Nephron progenitor cell (in vitro differentiated cells): ENCODE measurements around the gene AIMP2.
"Not testable (repeated sequence)": the region's sequence is repeated elsewhere in the genome, so short reads cannot be mapped to it uniquely, and the experiment has no call there.

Experiments
- DNase-seq: peaks from one replicate; pipeline ENCODE4 v3.0.0; 2021
- H3K27ac Mint-ChIP-seq: 2 replicates; pipeline ENCODE4 v1.8.0; 2021; ENCODE audit warnings: mild to moderate bottlenecking, moderate library complexity, mixed read lengths
- H3K27me3 Mint-ChIP-seq: 2 replicates; pipeline ENCODE4 v1.8.0; 2021; ENCODE audit warnings: mild to moderate bottlenecking, low read depth, mixed read lengths; ENCODE audit not compliant: poor library complexity
- H3K36me3 Mint-ChIP-seq: 2 replicates; pipeline ENCODE4 v1.8.0; 2021; ENCODE audit warnings: low read depth, mixed read lengths
- H3K4me1 Mint-ChIP-seq: 2 replicates; pipeline ENCODE4 v1.8.0; 2021; ENCODE audit warnings: mixed read lengths
- H3K4me3 Mint-ChIP-seq: 2 replicates; pipeline ENCODE4 v1.8.0; 2021; ENCODE audit warnings: mild to moderate bottlenecking, moderate library complexity, mixed read lengths
- H3K9me3 Mint-ChIP-seq: 2 replicates; pipeline ENCODE4 v1.8.0; 2021; ENCODE audit warnings: mild to moderate bottlenecking, moderate library complexity, mixed read lengths
- TF ChIP-seq, protein P1 (sequence below): fragments of 200-600 bp; sonication (generic); IDR thresholded peaks from 2 replicates; pipeline ENCODE4 v1.5.0; 2021; ENCODE audit warnings: antibody characterized with exemption

Gene AIMP2

DNA sequence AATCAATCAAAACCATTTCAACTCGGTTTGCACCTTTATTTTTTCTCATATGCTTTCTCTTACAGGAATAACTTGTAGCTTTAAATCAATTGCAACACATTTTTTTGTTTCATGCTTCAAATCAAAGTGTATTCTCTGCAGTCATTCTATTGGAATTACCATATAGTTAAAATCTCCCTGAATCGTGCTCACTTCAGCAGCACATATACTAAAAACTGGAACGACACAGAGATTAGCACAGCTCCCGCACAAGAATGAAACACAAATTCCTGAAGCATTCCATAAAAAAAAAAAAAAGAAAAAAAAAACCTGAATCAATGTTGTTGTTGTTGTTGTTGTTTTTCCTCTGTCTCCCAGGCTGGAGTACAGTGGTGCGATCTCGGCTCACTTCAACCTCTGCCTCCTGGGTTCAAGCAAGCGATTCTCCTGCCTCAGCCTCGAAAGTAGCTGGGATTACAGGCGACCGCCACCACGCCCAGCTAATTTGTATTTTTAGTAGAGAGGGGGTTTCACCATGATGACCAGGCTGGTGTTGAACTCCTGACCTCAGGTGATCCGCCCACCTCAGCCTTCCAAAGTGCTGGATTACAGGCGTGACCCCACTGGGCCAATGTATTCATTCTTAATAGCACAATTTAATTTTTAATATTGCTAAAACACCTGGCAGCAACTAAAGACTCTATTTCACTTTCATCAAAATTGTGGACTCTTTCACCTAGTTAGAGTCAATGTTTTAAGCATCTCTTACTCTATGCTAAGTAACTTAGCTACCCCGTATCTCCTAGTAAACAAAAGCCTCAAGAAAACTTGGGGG lies 48.5 kb downstream of the AIMP2 start:
- Mint-ChIP-seq H3K4me1 (peaks cover 32% of the 10 kb centered on the region), H3K27ac (peak overlapping the region; percentile 80), H3K4me3 (peak overlapping the region; percentile 92), H3K27me3 (no peaks in the 10 kb centered on the region), H3K9me3 (no peaks in the 10 kb centered on the region), H3K36me3 (peaks cover 26% of the 10 kb centered on the region)
- DNase-seq = no peak
- TF ChIP-seq, protein P1, sequence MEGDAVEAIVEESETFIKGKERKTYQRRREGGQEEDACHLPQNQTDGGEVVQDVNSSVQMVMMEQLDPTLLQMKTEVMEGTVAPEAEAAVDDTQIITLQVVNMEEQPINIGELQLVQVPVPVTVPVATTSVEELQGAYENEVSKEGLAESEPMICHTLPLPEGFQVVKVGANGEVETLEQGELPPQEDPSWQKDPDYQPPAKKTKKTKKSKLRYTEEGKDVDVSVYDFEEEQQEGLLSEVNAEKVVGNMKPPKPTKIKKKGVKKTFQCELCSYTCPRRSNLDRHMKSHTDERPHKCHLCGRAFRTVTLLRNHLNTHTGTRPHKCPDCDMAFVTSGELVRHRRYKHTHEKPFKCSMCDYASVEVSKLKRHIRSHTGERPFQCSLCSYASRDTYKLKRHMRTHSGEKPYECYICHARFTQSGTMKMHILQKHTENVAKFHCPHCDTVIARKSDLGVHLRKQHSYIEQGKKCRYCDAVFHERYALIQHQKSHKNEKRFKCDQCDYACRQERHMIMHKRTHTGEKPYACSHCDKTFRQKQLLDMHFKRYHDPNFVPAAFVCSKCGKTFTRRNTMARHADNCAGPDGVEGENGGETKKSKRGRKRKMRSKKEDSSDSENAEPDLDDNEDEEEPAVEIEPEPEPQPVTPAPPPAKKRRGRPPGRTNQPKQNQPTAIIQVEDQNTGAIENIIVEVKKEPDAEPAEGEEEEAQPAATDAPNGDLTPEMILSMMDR = no peak

DNA sequence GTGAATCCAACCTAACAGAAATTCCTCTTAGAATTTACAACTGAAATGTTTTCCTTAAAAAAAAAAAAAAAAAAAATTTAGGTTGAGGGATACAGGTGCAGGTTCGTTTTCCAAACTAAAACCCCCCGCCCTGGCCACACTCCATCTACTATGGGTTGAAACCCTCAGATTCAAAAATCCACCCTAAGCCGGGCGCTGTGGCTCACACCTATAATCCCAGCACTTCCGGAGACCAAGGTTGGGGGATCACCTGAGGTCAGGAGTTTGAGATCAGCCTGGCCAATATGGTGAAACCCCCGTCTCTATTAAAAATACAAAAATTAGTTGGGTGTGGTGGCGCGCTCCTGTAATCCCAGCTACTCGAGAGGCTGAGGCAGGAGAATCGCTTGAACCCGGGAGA lies 50.9 kb downstream of the AIMP2 start:
- peaks cover 28% of the 10 kb centered on the region for H3K4me1 Mint-ChIP-seq
- H3K4me3 Mint-ChIP-seq, H3K27me3 Mint-ChIP-seq, DNase-seq, H3K36me3 Mint-ChIP-seq, H3K9me3 Mint-ChIP-seq, H3K27ac Mint-ChIP-seq: not testable (repeated sequence)

DNA sequence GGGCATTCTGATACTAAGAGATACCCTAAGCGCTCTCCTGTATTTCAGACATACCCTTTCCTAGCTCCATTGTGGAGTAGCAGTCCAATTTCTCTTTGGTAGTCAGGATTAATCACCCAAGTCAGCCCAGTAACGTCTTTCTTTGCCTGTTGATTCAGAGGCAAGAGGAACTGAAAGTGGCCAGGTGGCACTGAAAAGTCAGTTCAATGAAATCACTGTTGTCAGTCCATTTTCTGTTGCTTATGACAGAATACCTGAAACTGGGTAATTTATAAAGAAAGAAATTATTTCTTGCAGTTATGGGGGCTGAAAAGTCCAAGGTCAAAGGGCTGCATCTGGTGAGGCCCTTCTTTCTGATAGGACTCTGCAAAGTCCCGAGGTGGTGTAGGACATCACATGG lies 62.3 kb downstream of the AIMP2 start:
- Mint-ChIP-seq H3K36me3 (no peaks in the 10 kb centered on the region), H3K27ac (no peak overlapping the region), H3K27me3 (peaks cover 6% of the 10 kb centered on the region)

More for the DNA sequence above, 62.3 kb downstream of the AIMP2 start:
- DNase-seq = no peak
- TF ChIP-seq, protein P1 = no peak
- Mint-ChIP-seq H3K4me3 (no peak overlapping the region), H3K9me3 (no peaks in the 10 kb centered on the region), H3K4me1 (no peaks in the 10 kb centered on the region)
